ENCODE results near the gene ULBP2.
"Not testable (repeated sequence)": the region's sequence is repeated elsewhere in the genome, so short reads cannot be mapped to it uniquely, and the experiment has no call there.

ULBP2 gene

GRCh38 chr6:149909701-149910470 lies 31.9 kb upstream of the ULBP2 start:
- no peak for DNase-seq

- no peak for DNase-seq
Observed at GRCh38 chr6:149910721-149911151, 31.1 kb upstream of the ULBP2 start.

GRCh38 chr6:149912680-149913079 lies 29.1 kb upstream of the ULBP2 start:
- not testable (repeated sequence) for DNase-seq

- no peak for DNase-seq
Observed at GRCh38 chr6:149913085-149913484, 28.7 kb upstream of the ULBP2 start.

- DNase-seq: no peak
Observed at GRCh38 chr6:149913540-149914240, 28.1 kb upstream of the ULBP2 start.

- DNase-seq: no peak
Observed at GRCh38 chr6:149915970-149916865, 25.6 kb upstream of the ULBP2 start.

- DNase-seq: no peak
Observed at GRCh38 chr6:149917679-149918078, 24.1 kb upstream of the ULBP2 start.

GRCh38 chr6:149918151-149918905 lies 23.5 kb upstream of the ULBP2 start:
- DNase-seq: no peak

- DNase-seq: not testable (repeated sequence)
Observed at GRCh38 chr6:149919126-149919833, 22.5 kb upstream of the ULBP2 start.

GRCh38 chr6:149919834-149920225 lies 22.0 kb upstream of the ULBP2 start:
- no peak for DNase-seq

GRCh38 chr6:149921361-149921760 lies 20.5 kb upstream of the ULBP2 start:
- DNase-seq: no peak

GRCh38 chr6:149922091-149922490 lies 19.7 kb upstream of the ULBP2 start:
- not testable (repeated sequence) for DNase-seq

GRCh38 chr6:149922642-149923326 lies 19.0 kb upstream of the ULBP2 start, which contains the start of gene RAET1G:
Gene RAET1G, minus strand, starts transcription at chr6:149923121. Its CDS starts 111 bp downstream, at chr6:149923010.
- DNase-seq: peak; percentile 67 to 77

GRCh38 chr6:149923327-149923986 lies 18.4 kb upstream of the ULBP2 start:
- DNase-seq: no peak

GRCh38 chr6:149924206-149924932 lies 17.4 kb upstream of the ULBP2 start:
- DNase-seq: no peak

GRCh38 chr6:149924933-149925252 lies 16.9 kb upstream of the ULBP2 start:
- DNase-seq: no peak

- no peak for DNase-seq
Observed at GRCh38 chr6:149925253-149925973, 16.4 kb upstream of the ULBP2 start.

GRCh38 chr6:149925974-149926777 lies 15.6 kb upstream of the ULBP2 start:
- peak; percentile 73 to 74 for DNase-seq

Measured in inflammatory macrophage (primary cell).